Karpas-422 (cell line): ENCODE data around the gene SKA3. TPM values are rescaled to one million over a fixed set of nuclear protein-coding genes. Genes with fewer than 3 reads are reported as not detected.
A peak's percentile ranks its signal among the peaks of the same experiment; 100 is the strongest.

Source experiments
- DNase-seq: peaks from one replicate; pipeline ENCODE4 v3.0.0-alpha.2; 2015
- H2AFZ ChIP-seq: fragments of 200-600 bp; sonication (generic); 2 replicates; pipeline ENCODE4 v1.6.1; 2014; ENCODE audit warnings: antibody characterized with exemption, low read length, mixed read lengths
- H3K27ac ChIP-seq: fragments of 200-600 bp; sonication (generic); 2 replicates; pipeline ENCODE4 v1.5.1; 2014; ENCODE audit warnings: mild to moderate bottlenecking, low read length, moderate library complexity
- H3K27me3 ChIP-seq: fragments of 200-600 bp; sonication (generic); 2 replicates; pipeline ENCODE4 v1.6.1; 2014; ENCODE audit warnings: low read length, mixed read lengths
- H3K36me3 ChIP-seq: fragments of 200-600 bp; sonication (generic); 2 replicates; pipeline ENCODE4 v1.6.1; 2014; ENCODE audit warnings: low read length, mixed read lengths; ENCODE audit not compliant: insufficient read depth
- H3K4me1 ChIP-seq: fragments of 200-600 bp; sonication (generic); 2 replicates; pipeline ENCODE4 v1.6.1; 2014; ENCODE audit warnings: mild to moderate bottlenecking, low read length, mixed read lengths
- H3K4me2 ChIP-seq: fragments of 200-600 bp; sonication (generic); 2 replicates; pipeline ENCODE4 v1.6.1; 2014; ENCODE audit warnings: low read length, low read depth, mild to moderate bottlenecking; ENCODE audit not compliant: poor library complexity, severe bottlenecking
- H3K4me3 ChIP-seq: fragments of 200-600 bp; sonication (generic); 2 replicates; pipeline ENCODE4 v1.5.1; 2014; ENCODE audit warnings: mild to moderate bottlenecking, antibody characterized with exemption, low read length, mixed read lengths
- H3K79me2 ChIP-seq: fragments of 200-600 bp; sonication (generic); 2 replicates; pipeline ENCODE4 v1.6.1; 2014; ENCODE audit warnings: mild to moderate bottlenecking, low read length, mixed read lengths
- H3K9ac ChIP-seq: fragments of 200-600 bp; sonication (generic); 2 replicates; pipeline ENCODE4 v1.6.0; 2014; ENCODE audit warnings: low read length
- H3K9me2 ChIP-seq: fragments of 200-600 bp; sonication (generic), shearing (Covaris generic); replicated peaks from 2 replicates; pipeline ENCODE4 v1.6.0; 2014; ENCODE audit warnings: mild to moderate bottlenecking, low read length, moderate library complexity; ENCODE audit not compliant: insufficient read depth
- H3K9me3 ChIP-seq: fragments of 300-700, 200-600 bp; sonication (generic); 2 replicates; pipeline ENCODE4 v1.6.1; 2014; ENCODE audit warnings: low read length, mixed read lengths
- H4K20me1 ChIP-seq: fragments of 200-600 bp; sonication (generic); 2 replicates; pipeline ENCODE4 v1.6.1; 2014; ENCODE audit warnings: mild to moderate bottlenecking, antibody characterized with exemption, low read length, low read depth; ENCODE audit not compliant: insufficient read depth
- total RNA-seq: library from RNA; depleted of rRNA; stranded (reverse); fragments of >200 nt; shearing (Covaris generic); gene quantifications from 2 replicates; pipeline ENCODE4 v1.2.3, GENCODE V29; 2014; ENCODE audit warnings: low replicate concordance

Gene SKA3
- total RNA-seq, 1 experiment from 2014 or later = 34.2 TPM

DNA sequence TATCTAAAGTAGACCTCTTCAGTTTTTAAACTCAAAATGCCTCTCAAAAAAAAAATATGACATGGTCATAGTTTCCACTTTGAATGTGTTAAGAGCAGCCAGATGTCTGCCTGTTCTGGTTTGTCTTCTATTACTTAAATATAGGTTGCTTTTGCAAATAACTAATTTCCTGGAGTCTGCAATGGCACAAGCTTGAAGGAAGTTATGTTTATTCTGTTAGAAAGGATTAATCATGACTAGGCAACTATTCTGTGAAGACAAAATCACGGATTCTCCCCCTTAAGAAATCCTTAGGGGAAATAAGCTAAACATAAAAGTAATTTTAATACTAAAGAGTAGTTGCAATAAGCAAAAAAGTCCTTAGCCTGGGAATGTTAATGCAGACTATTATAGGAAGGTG, 26.3 kb downstream of the SKA3 start:
- H3K27ac ChIP-seq = peak overlapping the region; percentile 35; the same call in 1 of the 2 replicates
- H3K36me3 ChIP-seq = peaks cover 25% of the 10 kb centered on the region; the same call in 1 of the 2 replicates
- peaks cover 10% of the 10 kb centered on the region for H3K4me1 ChIP-seq
- no peak overlapping the region for H2AFZ ChIP-seq
- H3K27me3 ChIP-seq = no peaks in the 10 kb centered on the region
- DNase-seq = no peak
- no peak overlapping the region for H3K9ac ChIP-seq
- H3K79me2 ChIP-seq = 0 out of 2 replicates have a peak, but pooled peaks cover 3% of the 10 kb centered on the region
- H3K9me3 ChIP-seq = no peaks in the 10 kb centered on the region
- peaks cover 9% of the 10 kb centered on the region; the same call in 1 of the 2 replicates for H4K20me1 ChIP-seq
- H3K4me2 ChIP-seq = no peak overlapping the region
- H3K9me2 ChIP-seq = no peaks in the 10 kb centered on the region
- no peak overlapping the region for H3K4me3 ChIP-seq

GRCh38 chr13:21149568-21149967, 26.8 kb downstream of the SKA3 start:
- peaks cover 10% of the 10 kb centered on the region for H3K4me1 ChIP-seq
- H3K27ac ChIP-seq = peak overlapping the region; percentile 35; the same call in 1 of the 2 replicates
- peaks cover 22% of the 10 kb centered on the region; the same call in 1 of the 2 replicates for H3K36me3 ChIP-seq
- H3K4me2 ChIP-seq = no peak overlapping the region
- H3K79me2 ChIP-seq = peaks cover 6% of the 10 kb centered on the region
- H3K27me3 ChIP-seq = no peaks in the 10 kb centered on the region
- H3K9ac ChIP-seq = no peak overlapping the region
- peaks cover 9% of the 10 kb centered on the region; the same call in 1 of the 2 replicates for H4K20me1 ChIP-seq
- no peak overlapping the region for H2AFZ ChIP-seq
- H3K9me3 ChIP-seq = no peaks in the 10 kb centered on the region
- no peak overlapping the region for H3K4me3 ChIP-seq
- DNase-seq = no peak
- H3K9me2 ChIP-seq = no peaks in the 10 kb centered on the region

DNA sequence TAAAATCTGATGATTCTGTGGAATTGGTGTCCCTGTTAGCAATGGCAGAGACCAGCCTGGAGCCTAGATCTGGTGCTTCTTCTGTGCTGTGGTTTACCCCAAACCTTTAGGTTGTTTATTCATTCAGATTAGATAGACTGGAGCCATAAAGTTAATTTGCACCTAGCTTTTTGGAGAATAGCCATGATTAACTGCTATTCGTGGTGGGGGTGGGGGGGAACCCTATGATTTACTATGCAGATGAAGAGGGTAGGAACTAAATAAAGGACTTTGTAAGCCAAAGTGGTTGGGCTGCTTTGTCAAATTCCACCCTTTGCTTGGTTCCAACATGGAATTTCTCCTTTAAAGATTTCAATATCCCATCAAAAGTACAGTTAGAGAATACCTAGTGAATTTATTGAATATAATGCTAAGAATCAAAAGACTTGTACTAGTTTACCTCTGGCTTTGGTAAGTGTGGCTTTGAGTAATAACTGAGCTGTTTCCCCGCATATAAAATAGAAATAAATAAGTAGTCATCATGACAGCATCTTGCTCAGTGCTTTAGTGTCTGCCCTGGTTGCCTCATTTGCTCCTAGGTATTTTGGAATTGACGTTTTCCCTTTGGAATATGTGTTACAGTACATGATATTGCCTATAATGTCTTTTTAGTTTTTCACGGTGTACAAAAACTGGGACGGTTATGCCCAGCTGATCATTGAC, 27.6 kb downstream of the SKA3 start:
- Histone ChIP-seq H3K9me3 (no peaks in the 10 kb centered on the region), H3K36me3 (peaks cover 21% of the 10 kb centered on the region; the same call in 1 of the 2 replicates), H3K4me2 (no peak overlapping the region), H3K27me3 (no peaks in the 10 kb centered on the region), H3K4me1 (peaks cover 10% of the 10 kb centered on the region), H3K79me2 (peaks cover 13% of the 10 kb centered on the region), H3K9ac (no peak overlapping the region), H4K20me1 (peaks cover 11% of the 10 kb centered on the region; the same call in 1 of the 2 replicates), H3K4me3 (no peak overlapping the region), H3K27ac (no peak overlapping the region), H3K9me2 (no peaks in the 10 kb centered on the region), H2AFZ (no peak overlapping the region)
- DNase-seq = no peak

DNA sequence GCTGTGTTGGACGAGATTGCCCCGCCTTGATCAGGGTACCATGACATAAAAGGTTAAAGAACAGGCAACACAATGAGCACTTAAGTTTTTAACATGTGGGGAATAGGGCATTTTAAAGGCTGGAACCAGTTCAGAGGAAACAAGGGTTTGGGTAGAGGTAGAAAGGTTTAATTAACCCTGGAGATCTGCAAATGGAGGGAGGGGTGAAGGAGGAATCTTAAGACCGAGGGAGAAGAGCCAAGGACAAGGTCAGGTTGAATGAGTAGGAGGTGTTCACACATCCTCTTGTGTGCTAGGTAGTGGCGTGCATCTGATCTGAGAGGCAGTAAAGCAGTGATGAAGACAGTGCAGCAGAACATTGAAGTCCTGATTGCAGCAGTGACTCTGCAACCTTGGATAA, 28.5 kb downstream of the SKA3 start:
- H3K9me2 ChIP-seq = no peaks in the 10 kb centered on the region
- H2AFZ ChIP-seq = no peak overlapping the region
- H3K4me1 ChIP-seq = peaks cover 11% of the 10 kb centered on the region
- no peak overlapping the region for H3K4me2 ChIP-seq
- no peaks in the 10 kb centered on the region for H3K9me3 ChIP-seq
- no peak for DNase-seq
- peaks cover 21% of the 10 kb centered on the region for H3K79me2 ChIP-seq
- H3K36me3 ChIP-seq = peaks cover 29% of the 10 kb centered on the region; the same call in 1 of the 2 replicates
- H3K9ac ChIP-seq = no peak overlapping the region
- no peak overlapping the region for H3K4me3 ChIP-seq
- no peak overlapping the region for H3K27ac ChIP-seq
- no peaks in the 10 kb centered on the region for H3K27me3 ChIP-seq
- H4K20me1 ChIP-seq = peaks cover 19% of the 10 kb centered on the region

DNA sequence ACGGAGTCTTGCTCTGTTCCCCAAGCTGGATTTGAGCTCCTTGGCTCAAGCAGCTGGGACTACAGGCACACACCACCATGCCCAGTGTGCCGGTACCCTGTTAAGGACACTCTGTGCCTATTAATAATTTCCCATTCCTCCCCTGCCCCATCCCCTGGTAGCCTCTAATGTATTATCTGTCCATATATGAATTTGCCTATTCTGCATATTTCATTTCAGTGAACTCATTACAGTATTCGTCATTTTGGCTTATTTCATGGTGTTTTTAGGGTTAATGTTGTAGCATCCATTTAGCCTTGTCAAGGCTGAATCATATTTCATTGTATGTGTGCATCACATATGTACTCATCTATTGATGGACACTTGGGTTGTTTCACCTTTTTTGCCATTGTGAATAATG, 33.6 kb downstream of the SKA3 start:
- H3K36me3 ChIP-seq = peaks cover 32% of the 10 kb centered on the region; the same call in 1 of the 2 replicates
- DNase-seq = no peak
- H2AFZ ChIP-seq = no peak overlapping the region
- H3K9me3 ChIP-seq = no peaks in the 10 kb centered on the region
- H3K4me1 ChIP-seq = peaks cover 23% of the 10 kb centered on the region
- H3K4me2 ChIP-seq = peak overlapping the region; percentile 14
- H3K9me2 ChIP-seq = no peaks in the 10 kb centered on the region
- no peak overlapping the region for H3K4me3 ChIP-seq
- H4K20me1 ChIP-seq = peaks cover 31% of the 10 kb centered on the region
- H3K9ac ChIP-seq = no peak overlapping the region
- peaks cover 46% of the 10 kb centered on the region for H3K79me2 ChIP-seq
- H3K27me3 ChIP-seq = no peaks in the 10 kb centered on the region
- H3K27ac ChIP-seq = no peak overlapping the region

- H3K9me2 ChIP-seq = no peaks in the 10 kb centered on the region
- peaks cover 22% of the 10 kb centered on the region for H4K20me1 ChIP-seq
- peaks cover 14% of the 10 kb centered on the region; the same call in 1 of the 2 replicates for H3K36me3 ChIP-seq
- peaks cover 23% of the 10 kb centered on the region for H3K4me1 ChIP-seq
- H3K27me3 ChIP-seq = no peaks in the 10 kb centered on the region
- H3K79me2 ChIP-seq = peaks cover 37% of the 10 kb centered on the region
- no peaks in the 10 kb centered on the region for H3K9me3 ChIP-seq
- peak overlapping the region; percentile 72 for H3K9ac ChIP-seq
- no peak for DNase-seq
- peak overlapping the region; percentile 67 for H3K4me2 ChIP-seq
- peak overlapping the region; percentile 72 for H2AFZ ChIP-seq
- peak overlapping the region; percentile 90 for H3K4me3 ChIP-seq
- H3K27ac ChIP-seq = peak overlapping the region; percentile 66; the same call in 1 of the 2 replicates
These were observed 37.0 kb downstream of the SKA3 start for GRCh38 chr13:21139374-21139773.

DNA sequence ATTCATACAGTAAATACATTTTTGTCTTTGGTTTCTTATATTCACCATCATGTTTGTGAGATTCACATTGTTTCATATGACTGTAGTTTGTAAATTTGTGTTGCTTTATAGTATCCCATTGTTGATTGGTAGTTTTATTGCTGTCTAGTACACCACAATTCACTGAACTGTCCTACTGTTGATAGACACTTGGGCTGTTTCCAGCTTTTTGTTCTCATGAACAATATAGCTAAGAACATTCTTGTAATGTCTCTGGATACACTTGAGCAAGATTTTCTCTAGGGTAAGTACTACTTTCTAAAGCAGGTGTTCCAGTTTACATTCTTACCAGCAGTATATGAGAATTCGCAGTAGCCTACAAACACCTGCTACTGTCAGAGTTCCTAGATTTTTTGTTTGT, 37.8 kb downstream of the SKA3 start:
- Histone ChIP-seq H4K20me1 (peaks cover 19% of the 10 kb centered on the region), H3K9ac (no peak overlapping the region), H3K27me3 (no peaks in the 10 kb centered on the region), H3K4me3 (no peak overlapping the region), H3K27ac (no peak overlapping the region), H3K36me3 (peaks cover 11% of the 10 kb centered on the region; the same call in 1 of the 2 replicates), H3K79me2 (peaks cover 32% of the 10 kb centered on the region), H3K9me2 (no peaks in the 10 kb centered on the region), H3K9me3 (no peaks in the 10 kb centered on the region), H2AFZ (no peak overlapping the region), H3K4me1 (peaks cover 23% of the 10 kb centered on the region), H3K4me2 (no peak overlapping the region)
- peak; percentile 39 for DNase-seq

DNA sequence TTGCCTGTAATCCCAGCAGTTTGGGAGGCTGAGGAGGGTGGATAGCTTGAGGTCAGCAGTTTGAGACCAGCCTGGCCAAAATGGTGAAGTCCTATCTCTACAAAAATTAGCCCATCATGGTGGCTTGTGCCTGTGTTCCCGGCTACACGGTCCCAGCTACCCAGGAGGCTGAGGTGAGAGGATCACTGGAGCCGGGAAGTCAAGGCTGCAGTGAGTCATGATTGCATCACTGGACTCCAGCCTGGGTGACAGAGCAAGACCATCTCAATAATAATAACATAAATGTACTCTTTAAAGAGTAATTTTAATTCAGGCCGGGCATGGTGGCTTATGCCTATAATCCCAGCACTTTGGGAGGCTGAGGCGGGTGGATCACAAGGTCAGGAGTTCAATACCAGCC, 38.7 kb downstream of the SKA3 start:
- no peak overlapping the region for H3K27ac ChIP-seq
- no peak overlapping the region for H2AFZ ChIP-seq
- no peaks in the 10 kb centered on the region for H3K27me3 ChIP-seq
- peaks cover 23% of the 10 kb centered on the region for H3K79me2 ChIP-seq
- H3K4me2 ChIP-seq = no peak overlapping the region
- no peak overlapping the region for H3K9ac ChIP-seq
- peaks cover 21% of the 10 kb centered on the region for H3K4me1 ChIP-seq
- no peak overlapping the region for H3K4me3 ChIP-seq
- peak; percentile 27 for DNase-seq
- no peaks in the 10 kb centered on the region for H3K9me2 ChIP-seq
- H3K9me3 ChIP-seq = no peaks in the 10 kb centered on the region
- H3K36me3 ChIP-seq = peaks cover 3% of the 10 kb centered on the region; the same call in 1 of the 2 replicates
- peaks cover 11% of the 10 kb centered on the region for H4K20me1 ChIP-seq
